WTC11 (cell line): ENCODE measurements around the gene GNAI3. TPM values are rescaled to one million over a fixed set of nuclear protein-coding genes. Genes with fewer than 3 reads are reported as not detected.

Source experiments
- ATAC-seq: fragments of 200-7000 bp; cut with Tn5 transposase; 2 replicates; pipeline ENCODE4 v1.10.0; 2021; ENCODE audit warnings: mild to moderate bottlenecking, moderate library complexity
- CTCF ChIA-PET: fragments of 300-600 bp; sonication (Branson Sonifier 250); formaldehyde crosslinking; loops from one replicate; lab custom pipeline; 2021; ENCODE audit warnings: antibody characterized with exemption; lab: Charles Lee
- POLR2A ChIA-PET: fragments of 350-600 bp; sonication (Branson Sonifier 250); formaldehyde crosslinking; loops from one replicate; lab custom pipeline; 2021; ENCODE audit warnings: antibody characterized with exemption; lab: Charles Lee
- DNase-seq: peaks from one replicate; pipeline ENCODE4 v3.0.0; 2021; ENCODE audit warnings: low spot score
- H3K27ac Mint-ChIP-seq: 2 replicates; pipeline ENCODE4 v1.8.0; 2021; ENCODE audit warnings: mixed read lengths
- H3K27me3 Mint-ChIP-seq: 2 replicates; pipeline ENCODE4 v1.8.0; 2021; ENCODE audit warnings: low read depth, mild to moderate bottlenecking, moderate library complexity, mixed read lengths
- H3K36me3 Mint-ChIP-seq: 2 replicates; pipeline ENCODE4 v1.8.0; 2021; ENCODE audit warnings: mixed read lengths
- H3K4me1 Mint-ChIP-seq: 2 replicates; pipeline ENCODE4 v1.8.0; 2022; ENCODE audit warnings: mixed read lengths
- H3K4me3 Mint-ChIP-seq: 2 replicates; pipeline ENCODE4 v1.8.0; 2021; ENCODE audit warnings: mild to moderate bottlenecking, moderate library complexity, mixed read lengths
- H3K9me3 Mint-ChIP-seq: 2 replicates; pipeline ENCODE4 v1.8.0; 2021; ENCODE audit warnings: mixed read lengths
- ATF2 ChIP-seq: sonication (generic); formaldehyde crosslinking; IDR thresholded peaks from 2 replicates; pipeline ENCODE4 v1.8.1; 2022; ENCODE audit warnings: low read depth, missing genetic modification reagents, borderline replicate concordance
- ATF3 ChIP-seq: sonication (generic); formaldehyde crosslinking; conservative IDR thresholded peaks from 2 replicates; pipeline ENCODE4 v1.8.1; 2022; ENCODE audit warnings: mild to moderate bottlenecking, missing genetic modification reagents
- E2F4 ChIP-seq: sonication (generic); formaldehyde crosslinking; IDR thresholded peaks from 2 replicates; pipeline ENCODE4 v1.8.1; 2022; ENCODE audit warnings: low read depth, mild to moderate bottlenecking, moderate library complexity, missing genetic modification reagents, borderline replicate concordance
- ELF4 ChIP-seq: sonication (generic); formaldehyde crosslinking; IDR thresholded peaks from 2 replicates; pipeline ENCODE4 v1.8.1; 2022; ENCODE audit warnings: low read depth, mild to moderate bottlenecking, moderate library complexity, missing genetic modification reagents
- ETV6 ChIP-seq: sonication (generic); formaldehyde crosslinking; IDR thresholded peaks from 2 replicates; pipeline ENCODE4 v1.8.1; 2022; ENCODE audit warnings: mild to moderate bottlenecking, missing genetic modification reagents
- FOXP1 ChIP-seq: sonication (generic); formaldehyde crosslinking; IDR thresholded peaks from 2 replicates; pipeline ENCODE4 v1.8.0; 2022; ENCODE audit warnings: missing genetic modification reagents, mild to moderate bottlenecking, moderate library complexity, borderline replicate concordance
- GTF2I ChIP-seq: fragments of 250-450 bp; sonication (Bioruptor Pico); conservative IDR thresholded peaks from 2 replicates; pipeline ENCODE4 v1.4.0; 2021; ENCODE audit warnings: mild to moderate bottlenecking
- IRF1 ChIP-seq: sonication (generic); formaldehyde crosslinking; IDR thresholded peaks from 2 replicates; pipeline ENCODE4 v1.8.0; 2023; ENCODE audit warnings: missing genetic modification reagents
- JAZF1 ChIP-seq: fragments of 250-450 bp; sonication (Bioruptor Pico); IDR thresholded peaks from 2 replicates; pipeline ENCODE4 v1.9.0; 2021; ENCODE audit warnings: moderate library complexity, mild to moderate bottlenecking, inconsistent platforms
- NFATC4 ChIP-seq: fragments of 250-450 bp; sonication (Bioruptor Pico); IDR thresholded peaks from 2 replicates; pipeline ENCODE4 v1.9.0; 2021; ENCODE audit warnings: mild to moderate bottlenecking
- TP53 ChIP-seq: sonication (generic); formaldehyde crosslinking; IDR thresholded peaks from 2 replicates; pipeline ENCODE4 v1.8.1; 2023; ENCODE audit warnings: mild to moderate bottlenecking, missing genetic modification reagents
- total RNA-seq: library from RNA; stranded (reverse); gene quantifications from 3 replicates; pipeline ENCODE4 v1.2.3, GENCODE V29; 2021
- TF ChIP-seq, protein P1 (sequence below): sonication (generic); formaldehyde crosslinking; IDR thresholded peaks from 2 replicates; pipeline ENCODE4 v1.8.1; 2023; ENCODE audit warnings: mild to moderate bottlenecking, missing genetic modification reagents
- TF ChIP-seq, protein P2 (sequence below): sonication (generic); formaldehyde crosslinking; IDR thresholded peaks from 2 replicates; pipeline ENCODE4 v1.8.0; 2022; ENCODE audit warnings: mild to moderate bottlenecking, missing genetic modification reagents
- TF ChIP-seq, protein P3 (sequence below): sonication (generic); formaldehyde crosslinking; IDR thresholded peaks from 2 replicates; pipeline ENCODE4 v1.8.1; 2023; ENCODE audit warnings: mild to moderate bottlenecking, missing genetic modification reagents
- TF ChIP-seq, protein P4 (sequence below): sonication (generic); formaldehyde crosslinking; IDR thresholded peaks from 2 replicates; pipeline ENCODE4 v1.8.1; 2022; ENCODE audit warnings: mild to moderate bottlenecking, moderate library complexity, missing genetic modification reagents
- TF ChIP-seq, protein P5 (sequence below): fragments of 250-450 bp; sonication (Bioruptor Pico); IDR thresholded peaks from 2 replicates; pipeline ENCODE4 v1.9.0; 2021; ENCODE audit warnings: mild to moderate bottlenecking, borderline replicate concordance

The GNAI3 gene
- total RNA-seq, 1 experiment from 2014 or later = 7.2 TPM

DNA sequence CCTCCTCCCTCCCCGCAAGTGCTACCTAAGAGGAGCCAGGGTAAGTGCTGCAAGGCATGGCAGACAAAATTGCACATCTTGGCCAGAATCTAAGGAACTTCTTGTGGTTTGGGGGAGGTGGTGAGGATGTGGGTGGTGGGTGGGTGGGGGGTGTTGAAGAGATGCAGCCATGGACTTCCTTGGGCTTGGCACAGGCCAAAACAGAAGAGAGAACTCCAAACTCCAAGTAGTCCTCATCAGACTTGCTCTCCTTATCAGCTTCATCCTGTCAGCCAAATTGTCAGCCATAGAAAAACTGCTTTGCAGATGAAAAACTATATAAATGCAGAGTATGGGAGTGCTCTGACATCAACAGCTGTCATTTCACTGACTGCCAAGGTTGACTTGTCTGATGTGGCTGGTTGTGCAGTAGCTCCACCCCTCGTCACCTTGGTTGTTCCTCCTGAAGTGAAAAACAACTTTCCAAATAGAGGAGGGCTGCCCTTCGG is 46.0 kb upstream of the GNAI3 start (continued):
- TF ChIP-seq E2F4 (CRISPR knock-in tag) (no peak), NFATC4 (CRISPR knock-in tag) (no peak), ETV6 (CRISPR knock-in tag) (no peak)
- TF ChIP-seq, all 79 proteins: peak for 0

DNA sequence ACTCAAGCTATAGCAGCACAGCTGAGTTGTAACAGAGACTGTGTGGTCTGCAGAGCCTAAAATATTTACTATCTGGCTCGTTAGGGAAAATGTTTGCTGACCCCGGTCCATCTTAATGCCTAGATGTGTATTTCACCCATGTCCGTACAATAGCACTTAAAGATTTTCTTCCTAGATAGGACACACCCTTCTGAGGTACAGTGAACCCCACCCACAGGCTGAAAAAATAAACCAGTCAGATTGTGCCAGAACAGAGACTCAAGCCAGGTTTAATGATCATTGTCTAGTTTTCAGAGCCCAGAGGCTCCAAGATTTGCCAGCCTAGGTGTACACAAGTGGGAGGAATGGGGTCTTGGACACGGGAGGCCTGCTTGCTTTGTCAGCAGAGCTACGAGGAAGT is 44.5 kb upstream of the GNAI3 start:
- POLR2A ChIA-PET = no interaction called here
- no peak overlapping the region for H3K27ac Mint-ChIP-seq

More for the DNA sequence above, 44.5 kb upstream of the GNAI3 start:
- DNase-seq (no peak), ATAC-seq (no peak)
- peaks cover 23% of the 10 kb centered on the region for H3K27me3 Mint-ChIP-seq
- no peaks in the 10 kb centered on the region for H3K9me3 Mint-ChIP-seq
- H3K4me3 Mint-ChIP-seq = no peak overlapping the region
- TF ChIP-seq ATF3 (CRISPR knock-in tag) (no peak), GTF2I (CRISPR knock-in tag) (no peak), ATF2 (CRISPR knock-in tag) (no peak), IRF1 (no peak), FOXP1 (no peak), ELF4 (no peak), TP53 (CRISPR knock-in tag) (no peak), JAZF1 (CRISPR knock-in tag) (no peak)
- TF ChIP-seq, protein P1, sequence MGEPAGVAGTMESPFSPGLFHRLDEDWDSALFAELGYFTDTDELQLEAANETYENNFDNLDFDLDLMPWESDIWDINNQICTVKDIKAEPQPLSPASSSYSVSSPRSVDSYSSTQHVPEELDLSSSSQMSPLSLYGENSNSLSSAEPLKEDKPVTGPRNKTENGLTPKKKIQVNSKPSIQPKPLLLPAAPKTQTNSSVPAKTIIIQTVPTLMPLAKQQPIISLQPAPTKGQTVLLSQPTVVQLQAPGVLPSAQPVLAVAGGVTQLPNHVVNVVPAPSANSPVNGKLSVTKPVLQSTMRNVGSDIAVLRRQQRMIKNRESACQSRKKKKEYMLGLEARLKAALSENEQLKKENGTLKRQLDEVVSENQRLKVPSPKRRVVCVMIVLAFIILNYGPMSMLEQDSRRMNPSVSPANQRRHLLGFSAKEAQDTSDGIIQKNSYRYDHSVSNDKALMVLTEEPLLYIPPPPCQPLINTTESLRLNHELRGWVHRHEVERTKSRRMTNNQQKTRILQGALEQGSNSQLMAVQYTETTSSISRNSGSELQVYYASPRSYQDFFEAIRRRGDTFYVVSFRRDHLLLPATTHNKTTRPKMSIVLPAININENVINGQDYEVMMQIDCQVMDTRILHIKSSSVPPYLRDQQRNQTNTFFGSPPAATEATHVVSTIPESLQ (CRISPR knock-in tag) = no peak
- TF ChIP-seq, protein P2, sequence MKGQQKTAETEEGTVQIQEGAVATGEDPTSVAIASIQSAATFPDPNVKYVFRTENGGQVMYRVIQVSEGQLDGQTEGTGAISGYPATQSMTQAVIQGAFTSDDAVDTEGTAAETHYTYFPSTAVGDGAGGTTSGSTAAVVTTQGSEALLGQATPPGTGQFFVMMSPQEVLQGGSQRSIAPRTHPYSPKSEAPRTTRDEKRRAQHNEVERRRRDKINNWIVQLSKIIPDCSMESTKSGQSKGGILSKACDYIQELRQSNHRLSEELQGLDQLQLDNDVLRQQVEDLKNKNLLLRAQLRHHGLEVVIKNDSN (CRISPR knock-in tag) = no peak
- TF ChIP-seq, protein P3, sequence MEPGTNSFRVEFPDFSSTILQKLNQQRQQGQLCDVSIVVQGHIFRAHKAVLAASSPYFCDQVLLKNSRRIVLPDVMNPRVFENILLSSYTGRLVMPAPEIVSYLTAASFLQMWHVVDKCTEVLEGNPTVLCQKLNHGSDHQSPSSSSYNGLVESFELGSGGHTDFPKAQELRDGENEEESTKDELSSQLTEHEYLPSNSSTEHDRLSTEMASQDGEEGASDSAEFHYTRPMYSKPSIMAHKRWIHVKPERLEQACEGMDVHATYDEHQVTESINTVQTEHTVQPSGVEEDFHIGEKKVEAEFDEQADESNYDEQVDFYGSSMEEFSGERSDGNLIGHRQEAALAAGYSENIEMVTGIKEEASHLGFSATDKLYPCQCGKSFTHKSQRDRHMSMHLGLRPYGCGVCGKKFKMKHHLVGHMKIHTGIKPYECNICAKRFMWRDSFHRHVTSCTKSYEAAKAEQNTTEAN (CRISPR knock-in tag) = no peak
- TF ChIP-seq, protein P4, sequence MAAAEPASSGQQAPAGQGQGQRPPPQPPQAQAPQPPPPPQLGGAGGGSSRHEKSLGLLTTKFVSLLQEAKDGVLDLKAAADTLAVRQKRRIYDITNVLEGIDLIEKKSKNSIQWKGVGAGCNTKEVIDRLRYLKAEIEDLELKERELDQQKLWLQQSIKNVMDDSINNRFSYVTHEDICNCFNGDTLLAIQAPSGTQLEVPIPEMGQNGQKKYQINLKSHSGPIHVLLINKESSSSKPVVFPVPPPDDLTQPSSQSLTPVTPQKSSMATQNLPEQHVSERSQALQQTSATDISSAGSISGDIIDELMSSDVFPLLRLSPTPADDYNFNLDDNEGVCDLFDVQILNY (CRISPR knock-in tag) = no peak
- TF ChIP-seq, protein P5, sequence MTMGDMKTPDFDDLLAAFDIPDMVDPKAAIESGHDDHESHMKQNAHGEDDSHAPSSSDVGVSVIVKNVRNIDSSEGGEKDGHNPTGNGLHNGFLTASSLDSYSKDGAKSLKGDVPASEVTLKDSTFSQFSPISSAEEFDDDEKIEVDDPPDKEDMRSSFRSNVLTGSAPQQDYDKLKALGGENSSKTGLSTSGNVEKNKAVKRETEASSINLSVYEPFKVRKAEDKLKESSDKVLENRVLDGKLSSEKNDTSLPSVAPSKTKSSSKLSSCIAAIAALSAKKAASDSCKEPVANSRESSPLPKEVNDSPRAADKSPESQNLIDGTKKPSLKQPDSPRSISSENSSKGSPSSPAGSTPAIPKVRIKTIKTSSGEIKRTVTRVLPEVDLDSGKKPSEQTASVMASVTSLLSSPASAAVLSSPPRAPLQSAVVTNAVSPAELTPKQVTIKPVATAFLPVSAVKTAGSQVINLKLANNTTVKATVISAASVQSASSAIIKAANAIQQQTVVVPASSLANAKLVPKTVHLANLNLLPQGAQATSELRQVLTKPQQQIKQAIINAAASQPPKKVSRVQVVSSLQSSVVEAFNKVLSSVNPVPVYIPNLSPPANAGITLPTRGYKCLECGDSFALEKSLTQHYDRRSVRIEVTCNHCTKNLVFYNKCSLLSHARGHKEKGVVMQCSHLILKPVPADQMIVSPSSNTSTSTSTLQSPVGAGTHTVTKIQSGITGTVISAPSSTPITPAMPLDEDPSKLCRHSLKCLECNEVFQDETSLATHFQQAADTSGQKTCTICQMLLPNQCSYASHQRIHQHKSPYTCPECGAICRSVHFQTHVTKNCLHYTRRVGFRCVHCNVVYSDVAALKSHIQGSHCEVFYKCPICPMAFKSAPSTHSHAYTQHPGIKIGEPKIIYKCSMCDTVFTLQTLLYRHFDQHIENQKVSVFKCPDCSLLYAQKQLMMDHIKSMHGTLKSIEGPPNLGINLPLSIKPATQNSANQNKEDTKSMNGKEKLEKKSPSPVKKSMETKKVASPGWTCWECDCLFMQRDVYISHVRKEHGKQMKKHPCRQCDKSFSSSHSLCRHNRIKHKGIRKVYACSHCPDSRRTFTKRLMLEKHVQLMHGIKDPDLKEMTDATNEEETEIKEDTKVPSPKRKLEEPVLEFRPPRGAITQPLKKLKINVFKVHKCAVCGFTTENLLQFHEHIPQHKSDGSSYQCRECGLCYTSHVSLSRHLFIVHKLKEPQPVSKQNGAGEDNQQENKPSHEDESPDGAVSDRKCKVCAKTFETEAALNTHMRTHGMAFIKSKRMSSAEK (CRISPR knock-in tag) = no peak
- H3K36me3 Mint-ChIP-seq = no peaks in the 10 kb centered on the region
- CTCF ChIA-PET = interaction anchor here (1.1 to 7.6 kb wide), 5 partner anchors 10 to 126 kb away, joined by 3 to 128 read pairs (median 9); partner anchors contain the start of gene CYB561D1
- H3K4me1 Mint-ChIP-seq = peaks cover 18% of the 10 kb centered on the region
